Measurements from ENCODE around the gene UBL7.

Gene UBL7

GRCh38 chr15:74411686-74412085 lies 49.3 kb downstream of the UBL7 start:
- no peaks in the 10 kb centered on the region for H3K36me3 ChIP-seq (ENCODE audit: insufficient read depth, low read length)
- H3K4me2 ChIP-seq (ENCODE audit: low read length): no peak overlapping the region
- H4K20me1 ChIP-seq (ENCODE audit: insufficient read depth, low read length): no peaks in the 10 kb centered on the region
- H3F3A ChIP-seq (ENCODE audit: insufficient read depth, low read length): no peaks in the 10 kb centered on the region
- H3K27me3 ChIP-seq (ENCODE audit: insufficient read depth, low read length): 0 out of 2 replicates have a peak, but pooled peaks cover 9% of the 10 kb centered on the region
- TF ChIP-seq CTCF (IDR thresholded peaks at IDR 0.05; ENCODE audit: low read length): no peak
- no peak for TF ChIP-seq EZH2 (IDR thresholded peaks at IDR 0.05; ENCODE audit: borderline replicate concordance, low read length)
- no peak overlapping the region for H3K27ac ChIP-seq (ENCODE audit: low read depth, low read length, poor library complexity, severe bottlenecking)
- no peak overlapping the region for H3K4me3 ChIP-seq (ENCODE audit: low read depth, low read length, poor library complexity, severe bottlenecking)
- no peaks in the 10 kb centered on the region for H3K9me3 ChIP-seq (ENCODE audit: low read length)
- H2AFZ ChIP-seq (ENCODE audit: low read length): no peak overlapping the region
- no peaks in the 10 kb centered on the region for H3K4me1 ChIP-seq (ENCODE audit: insufficient read depth, low read length, severe bottlenecking)
- no peak overlapping the region for H3K9ac ChIP-seq (ENCODE audit: low read length)
- no peaks in the 10 kb centered on the region for H3K9me2 ChIP-seq (ENCODE audit: low read depth, low read length)
- no peaks in the 10 kb centered on the region for H3K79me2 ChIP-seq (ENCODE audit: insufficient read depth, low read length)

GRCh38 chr15:74410502-74410901 lies 50.5 kb downstream of the UBL7 start:
- Histone ChIP-seq H3K27ac (ENCODE audit: low read depth, low read length, poor library complexity, severe bottlenecking) (no peak overlapping the region), H3K4me3 (ENCODE audit: low read depth, low read length, poor library complexity, severe bottlenecking) (no peak overlapping the region), H3K4me2 (ENCODE audit: low read length) (no peak overlapping the region), H4K20me1 (ENCODE audit: insufficient read depth, low read length) (no peaks in the 10 kb centered on the region), H3K9me3 (ENCODE audit: low read length) (no peaks in the 10 kb centered on the region), H3K79me2 (ENCODE audit: insufficient read depth, low read length) (no peaks in the 10 kb centered on the region), H3K27me3 (ENCODE audit: insufficient read depth, low read length) (0 out of 2 replicates have a peak, but pooled peaks cover 14% of the 10 kb centered on the region), H3K9me2 (ENCODE audit: low read depth, low read length) (no peaks in the 10 kb centered on the region), H2AFZ (ENCODE audit: low read length) (no peak overlapping the region), H3K4me1 (ENCODE audit: insufficient read depth, low read length, severe bottlenecking) (no peaks in the 10 kb centered on the region), H3F3A (ENCODE audit: insufficient read depth, low read length) (no peaks in the 10 kb centered on the region), H3K9ac (ENCODE audit: low read length) (no peak overlapping the region), H3K36me3 (ENCODE audit: insufficient read depth, low read length) (no peaks in the 10 kb centered on the region)
- no peak for TF ChIP-seq CTCF (IDR thresholded peaks at IDR 0.05; ENCODE audit: low read length)
- TF ChIP-seq EZH2 (IDR thresholded peaks at IDR 0.05; ENCODE audit: borderline replicate concordance, low read length): no peak

- no peak overlapping the region for H2AFZ ChIP-seq (ENCODE audit: low read length)
- H3K36me3 ChIP-seq (ENCODE audit: insufficient read depth, low read length): no peaks in the 10 kb centered on the region
- H3K79me2 ChIP-seq (ENCODE audit: insufficient read depth, low read length): no peaks in the 10 kb centered on the region
- no peaks in the 10 kb centered on the region for H4K20me1 ChIP-seq (ENCODE audit: insufficient read depth, low read length)
- peaks cover under 1% of the 10 kb centered on the region for H3K4me1 ChIP-seq (ENCODE audit: insufficient read depth, low read length, severe bottlenecking)
- H3K9ac ChIP-seq (ENCODE audit: low read length): no peak overlapping the region
- H3K9me2 ChIP-seq (ENCODE audit: low read depth, low read length): no peaks in the 10 kb centered on the region
- H3K27me3 ChIP-seq (ENCODE audit: insufficient read depth, low read length): peaks cover 18% of the 10 kb centered on the region; the same call in 1 of the 2 replicates
- no peak overlapping the region for H3K4me2 ChIP-seq (ENCODE audit: low read length)
- H3F3A ChIP-seq (ENCODE audit: insufficient read depth, low read length): no peaks in the 10 kb centered on the region
- H3K9me3 ChIP-seq (ENCODE audit: low read length): no peaks in the 10 kb centered on the region
- TF ChIP-seq EZH2 (IDR thresholded peaks at IDR 0.05; ENCODE audit: borderline replicate concordance, low read length): no peak
- TF ChIP-seq CTCF (IDR thresholded peaks at IDR 0.05; ENCODE audit: low read length): no peak
- no peak overlapping the region for H3K4me3 ChIP-seq (ENCODE audit: low read depth, low read length, poor library complexity, severe bottlenecking)
- no peak overlapping the region for H3K27ac ChIP-seq (ENCODE audit: low read depth, low read length, poor library complexity, severe bottlenecking)
Measured at GRCh38 chr15:74409225-74409624, 51.7 kb downstream of the UBL7 start.

All from OCI-LY1 (cell line).